GM06990 (cell line): ENCODE results near the gene DYSF.

Source experiments
- DNase-seq: peaks from one replicate; pipeline ENCODE4 v3.0.0-alpha.2; 2011; ENCODE audit not compliant: insufficient read length; ENCODE audit errors: extremely low read depth
- H3K27me3 ChIP-seq: replicated peaks from 2 replicates; pipeline ENCODE4 v1.6.0; 2011; ENCODE audit warnings: low read length; ENCODE audit not compliant: control insufficient read depth, insufficient read depth
- H3K36me3 ChIP-seq: 2 replicates; pipeline ENCODE4 v1.5.1; 2011; ENCODE audit warnings: low read length; ENCODE audit not compliant: control insufficient read depth, insufficient read depth
- H3K4me3 ChIP-seq: replicated peaks from 2 replicates; pipeline ENCODE4 v1.5.1; 2011; ENCODE audit warnings: low read depth, mild to moderate bottlenecking, control low read depth, low read length
- TF ChIP-seq, protein P1 (sequence below): IDR thresholded peaks from 2 replicates; pipeline ENCODE4 v1.5.1; 2011; ENCODE audit warnings: low read length, control low read depth, mild to moderate bottlenecking, inconsistent platforms; ENCODE audit not compliant: insufficient read depth, poor library complexity, severe bottlenecking

The DYSF gene

DNA sequence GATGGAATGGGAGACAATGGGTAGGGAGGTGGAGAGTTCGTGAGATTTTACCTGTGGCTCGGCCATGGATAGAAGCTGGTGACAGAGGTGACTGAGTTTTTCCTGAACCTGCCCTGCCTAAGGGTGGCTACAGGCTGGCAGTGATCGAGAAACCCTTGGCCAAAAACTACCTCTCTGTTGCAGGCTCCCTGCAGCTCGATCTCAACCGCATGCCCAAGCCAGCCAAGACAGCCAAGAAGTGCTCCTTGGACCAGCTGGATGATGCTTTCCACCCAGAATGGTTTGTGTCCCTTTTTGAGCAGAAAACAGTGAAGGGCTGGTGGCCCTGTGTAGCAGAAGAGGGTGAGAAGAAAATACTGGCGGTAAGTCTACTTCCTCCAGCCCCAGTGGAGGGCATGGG, 225.5 kb downstream of the DYSF start:
- DNase-seq, result no peak

DNA sequence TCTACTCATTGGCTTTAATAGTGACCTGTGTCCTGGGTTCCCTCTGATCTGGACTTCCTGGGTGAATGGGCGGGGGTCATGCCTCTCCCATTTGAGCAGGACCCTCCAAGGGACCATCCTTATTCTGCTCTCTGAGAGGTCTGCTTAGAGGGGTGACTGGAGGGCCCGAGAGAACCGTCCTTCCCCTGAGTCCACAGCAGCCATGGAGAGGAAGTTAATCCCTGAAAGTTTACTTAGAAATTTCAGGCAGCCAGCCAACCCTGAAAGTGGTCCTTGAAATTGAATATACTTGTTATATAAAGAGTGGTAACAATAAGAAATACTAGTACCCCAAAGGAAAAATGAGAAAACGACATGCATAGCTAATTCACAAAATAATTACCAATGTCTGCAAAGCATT, 226.1 kb downstream of the DYSF start:
- DNase-seq, result no peak
- Histone ChIP-seq H3K27me3 (0 out of 2 replicates have a peak, but pooled peaks cover 2% of the 10 kb centered on the region), H3K36me3 (no peaks in the 10 kb centered on the region), H3K4me3 (no peak overlapping the region)
- TF ChIP-seq, protein P1, sequence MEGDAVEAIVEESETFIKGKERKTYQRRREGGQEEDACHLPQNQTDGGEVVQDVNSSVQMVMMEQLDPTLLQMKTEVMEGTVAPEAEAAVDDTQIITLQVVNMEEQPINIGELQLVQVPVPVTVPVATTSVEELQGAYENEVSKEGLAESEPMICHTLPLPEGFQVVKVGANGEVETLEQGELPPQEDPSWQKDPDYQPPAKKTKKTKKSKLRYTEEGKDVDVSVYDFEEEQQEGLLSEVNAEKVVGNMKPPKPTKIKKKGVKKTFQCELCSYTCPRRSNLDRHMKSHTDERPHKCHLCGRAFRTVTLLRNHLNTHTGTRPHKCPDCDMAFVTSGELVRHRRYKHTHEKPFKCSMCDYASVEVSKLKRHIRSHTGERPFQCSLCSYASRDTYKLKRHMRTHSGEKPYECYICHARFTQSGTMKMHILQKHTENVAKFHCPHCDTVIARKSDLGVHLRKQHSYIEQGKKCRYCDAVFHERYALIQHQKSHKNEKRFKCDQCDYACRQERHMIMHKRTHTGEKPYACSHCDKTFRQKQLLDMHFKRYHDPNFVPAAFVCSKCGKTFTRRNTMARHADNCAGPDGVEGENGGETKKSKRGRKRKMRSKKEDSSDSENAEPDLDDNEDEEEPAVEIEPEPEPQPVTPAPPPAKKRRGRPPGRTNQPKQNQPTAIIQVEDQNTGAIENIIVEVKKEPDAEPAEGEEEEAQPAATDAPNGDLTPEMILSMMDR, result no peak

More for the DNA sequence above, 225.5 kb downstream of the DYSF start:
- Histone ChIP-seq H3K27me3 (0 out of 2 replicates have a peak, but pooled peaks cover 2% of the 10 kb centered on the region), H3K4me3 (no peak overlapping the region), H3K36me3 (no peaks in the 10 kb centered on the region)
- TF ChIP-seq, protein P1, result no peak

DNA sequence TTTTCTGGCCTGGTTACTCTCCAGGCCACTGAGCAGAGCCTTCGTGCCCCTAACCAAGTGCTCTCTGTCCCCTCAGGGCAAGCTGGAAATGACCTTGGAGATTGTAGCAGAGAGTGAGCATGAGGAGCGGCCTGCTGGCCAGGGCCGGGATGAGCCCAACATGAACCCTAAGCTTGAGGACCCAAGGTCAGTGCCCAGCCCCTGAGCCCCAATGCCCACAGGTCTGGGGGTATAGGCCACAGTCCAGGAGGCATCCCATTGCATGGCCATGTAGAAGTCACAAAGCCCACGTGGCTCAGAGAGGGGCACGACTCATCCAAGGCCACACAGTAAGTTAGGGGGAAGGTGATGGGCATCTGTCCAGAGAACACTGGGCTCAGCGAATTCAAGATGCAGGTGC, 227.6 kb downstream of the DYSF start:
- TF ChIP-seq, protein P1, result no peak
- no peak for DNase-seq
- no peaks in the 10 kb centered on the region for H3K36me3 ChIP-seq
- no peak overlapping the region for H3K4me3 ChIP-seq
- peaks cover 2% of the 10 kb centered on the region; the same call in 1 of the 2 replicates for H3K27me3 ChIP-seq

DNA sequence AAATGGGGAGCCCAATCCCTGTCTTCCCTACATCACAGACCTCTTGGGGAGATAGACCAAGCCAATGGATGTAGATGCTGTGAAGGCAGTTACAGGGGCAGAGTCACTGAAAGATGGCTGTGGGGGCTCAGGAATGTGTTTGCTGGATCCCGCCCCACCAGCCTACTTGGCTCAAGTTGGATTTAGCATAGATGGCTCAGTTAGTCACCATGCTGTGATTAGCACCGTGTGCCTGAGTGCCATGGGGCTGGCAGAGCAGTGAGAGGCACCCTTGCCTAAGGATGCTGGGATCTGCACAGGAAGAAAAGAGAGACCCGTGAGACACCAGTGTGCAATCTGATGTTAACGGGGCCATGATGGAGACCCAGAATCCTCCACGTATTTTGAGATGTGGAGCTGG, 228.3 kb downstream of the DYSF start:
- no peaks in the 10 kb centered on the region for H3K36me3 ChIP-seq
- H3K27me3 ChIP-seq, result peaks cover 2% of the 10 kb centered on the region; the same call in 1 of the 2 replicates
- TF ChIP-seq, protein P1, result no peak
- DNase-seq, result no peak
- H3K4me3 ChIP-seq, result no peak overlapping the region

DNA sequence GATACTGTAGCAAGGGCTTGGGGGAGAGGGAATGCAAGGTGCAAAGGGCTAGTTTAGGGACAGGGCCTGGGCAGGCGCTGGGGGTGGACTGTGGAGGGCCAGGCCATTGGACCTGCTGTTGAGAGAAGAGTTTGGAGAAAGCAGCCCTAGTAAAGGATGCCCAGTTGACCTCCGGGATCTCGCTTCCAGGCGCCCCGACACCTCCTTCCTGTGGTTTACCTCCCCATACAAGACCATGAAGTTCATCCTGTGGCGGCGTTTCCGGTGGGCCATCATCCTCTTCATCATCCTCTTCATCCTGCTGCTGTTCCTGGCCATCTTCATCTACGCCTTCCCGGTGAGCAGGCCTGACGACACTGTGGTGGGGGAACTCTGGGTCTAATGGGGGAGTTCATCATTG, 229.0 kb downstream of the DYSF start:
- DNase-seq, result no peak
- Histone ChIP-seq H3K36me3 (no peaks in the 10 kb centered on the region), H3K4me3 (no peak overlapping the region), H3K27me3 (peaks cover 2% of the 10 kb centered on the region; the same call in 1 of the 2 replicates)
- TF ChIP-seq, protein P1, result no peak

DNA sequence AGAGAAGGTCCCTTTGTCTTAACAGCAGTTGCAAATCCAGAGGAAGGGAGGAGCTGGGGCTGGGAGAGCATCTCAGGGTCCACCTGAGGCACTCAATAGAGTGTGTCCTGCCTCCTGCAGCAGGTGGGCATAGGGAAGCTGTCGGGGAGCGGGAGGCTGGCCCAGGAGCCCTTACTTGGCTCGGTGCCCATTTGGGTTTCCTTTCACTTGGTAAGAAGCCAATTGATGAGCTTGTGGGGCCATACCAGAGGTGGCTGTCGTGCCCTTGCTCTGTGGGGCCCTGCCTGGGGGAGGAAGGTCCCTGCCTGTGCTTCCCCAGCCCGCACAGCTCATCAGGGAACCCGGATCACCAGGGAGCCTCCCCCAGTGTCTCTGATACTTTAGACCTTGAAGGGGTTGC, 229.7 kb downstream of the DYSF start:
- peaks cover 2% of the 10 kb centered on the region; the same call in 1 of the 2 replicates for H3K27me3 ChIP-seq
- H3K4me3 ChIP-seq, result no peak overlapping the region
- H3K36me3 ChIP-seq, result no peaks in the 10 kb centered on the region
- DNase-seq, result no peak
- TF ChIP-seq, protein P1, result no peak
